Neural cell (in vitro differentiated cells): Measurements from ENCODE around the gene ZNF785. TPM values are rescaled to one million over a fixed set of nuclear protein-coding genes. Genes with fewer than 3 reads are reported as not detected.
A peak's percentile ranks its signal among the peaks of the same experiment; 100 is the strongest.
"Not testable (repeated sequence)": the region's sequence is repeated elsewhere in the genome, so short reads cannot be mapped to it uniquely, and the experiment has no call there.

Experiments
- H2AFZ ChIP-seq: fragments of 200-600, 300-800 bp; sonication (generic), shearing (Covaris generic); 2 replicates; pipeline ENCODE4 v1.6.0; 2014; ENCODE audit warnings: low read depth, mild to moderate bottlenecking, antibody characterized with exemption, low read length, moderate library complexity
- H3F3A ChIP-seq: fragments of 200-600 bp; shearing (Covaris generic); 2 replicates; pipeline ENCODE4 v1.6.1; 2016; ENCODE audit warnings: mild to moderate bottlenecking, moderate library complexity, mixed read lengths, antibody characterized with exemption, low read length; ENCODE audit not compliant: insufficient read depth, poor library complexity, severe bottlenecking
- H3K27ac ChIP-seq: fragments of 200-600, 300-800 bp; sonication (generic), shearing (Covaris generic); 2 replicates; pipeline ENCODE4 v1.5.1; 2014; ENCODE audit warnings: mild to moderate bottlenecking, low read length, moderate library complexity
- H3K27me3 ChIP-seq: fragments of 300-800, 200-600 bp; sonication (generic), shearing (Covaris generic); 2 replicates; pipeline ENCODE4 v1.6.0; 2014; ENCODE audit warnings: mild to moderate bottlenecking, low read depth, low read length, moderate library complexity; ENCODE audit not compliant: insufficient read depth
- H3K36me3 ChIP-seq: fragments of 300-800, 200-600 bp; sonication (generic), shearing (Covaris generic); 2 replicates; pipeline ENCODE4 v1.5.1; 2014; ENCODE audit warnings: mild to moderate bottlenecking, antibody characterized with exemption, low read length, moderate library complexity; ENCODE audit not compliant: insufficient read depth
- H3K4me2 ChIP-seq: fragments of 300-800, 200-600 bp; sonication (generic), shearing (Covaris generic); 2 replicates; pipeline ENCODE4 v1.6.0; 2014; ENCODE audit warnings: mild to moderate bottlenecking, low read length
- H3K4me3 ChIP-seq: fragments of 300-800, 200-600 bp; sonication (generic), shearing (Covaris generic); 2 replicates; pipeline ENCODE4 v1.5.1; 2014; ENCODE audit warnings: mild to moderate bottlenecking, low read length, moderate library complexity
- H3K79me2 ChIP-seq: fragments of 200-600 bp; shearing (Covaris generic); replicated peaks from 2 replicates; pipeline ENCODE4 v1.6.0; 2014; ENCODE audit warnings: mild to moderate bottlenecking, low read length, moderate library complexity; ENCODE audit not compliant: insufficient read depth
- H3K9ac ChIP-seq: fragments of 300-800, 200-600 bp; sonication (generic), shearing (Covaris generic); 2 replicates; pipeline ENCODE4 v1.6.1; 2016; ENCODE audit warnings: mild to moderate bottlenecking, low read length, mixed read lengths
- H3K9me2 ChIP-seq: fragments of 200-600 bp; shearing (Covaris generic); 2 replicates; pipeline ENCODE4 v1.6.1; 2016; ENCODE audit warnings: mild to moderate bottlenecking, low read length, mixed read lengths; ENCODE audit not compliant: insufficient read depth
- H3K9me3 ChIP-seq: fragments of 200-600, 300-800 bp; sonication (generic), shearing (Covaris generic); 2 replicates; pipeline ENCODE4 v1.6.1; 2016; ENCODE audit warnings: mild to moderate bottlenecking, mixed run types, low read length, moderate library complexity, mixed read lengths
- H4K20me1 ChIP-seq: fragments of 200-600 bp; shearing (Covaris generic); 2 replicates; pipeline ENCODE4 v1.6.1; 2016; ENCODE audit warnings: mild to moderate bottlenecking, mixed run types; ENCODE audit not compliant: insufficient read depth
- CTCF ChIP-seq: fragments of 450-650 bp; IDR thresholded peaks from 2 replicates; pipeline ENCODE4 v1.5.1; 2014; ENCODE audit warnings: antibody characterized with exemption, mild to moderate bottlenecking, moderate library complexity; ENCODE audit not compliant: poor library complexity, severe bottlenecking
- EP300 ChIP-seq: fragments of 450-650 bp; conservative IDR thresholded peaks from 2 replicates; pipeline ENCODE4 v1.6.1; 2014; ENCODE audit warnings: antibody characterized with exemption, mild to moderate bottlenecking, moderate library complexity; ENCODE audit not compliant: poor library complexity, severe bottlenecking
- EZH2 ChIP-seq: fragments of 200-600, 300-800 bp; shearing (Covaris generic), sonication (generic); IDR thresholded peaks from 2 replicates; pipeline ENCODE4 v1.6.1; 2014; ENCODE audit warnings: antibody characterized with exemption, low read length, borderline replicate concordance, mild to moderate bottlenecking; ENCODE audit not compliant: insufficient read depth, poor library complexity, severe bottlenecking
- MXI1 ChIP-seq: fragments of 450-650 bp; conservative IDR thresholded peaks from 2 replicates; pipeline ENCODE4 v1.6.1; 2014; ENCODE audit warnings: antibody characterized with exemption, mild to moderate bottlenecking; ENCODE audit not compliant: poor library complexity, severe bottlenecking
- POLR2AphosphoS5 ChIP-seq: IDR thresholded peaks from 2 replicates; pipeline ENCODE4 v1.6.1; 2012
- RAD21 ChIP-seq: fragments of 450-650 bp; conservative IDR thresholded peaks from 2 replicates; pipeline ENCODE4 v1.6.1; 2014; ENCODE audit warnings: antibody characterized with exemption, mild to moderate bottlenecking, moderate library complexity
- REST ChIP-seq: IDR thresholded peaks from 2 replicates; pipeline ENCODE4 v1.6.1; 2012; ENCODE audit warnings: borderline replicate concordance
- SMC3 ChIP-seq: fragments of 450-650 bp; conservative IDR thresholded peaks from 2 replicates; pipeline ENCODE4 v1.6.1; 2014; ENCODE audit warnings: antibody characterized with exemption, mild to moderate bottlenecking, moderate library complexity; ENCODE audit not compliant: poor library complexity
- TAF1 ChIP-seq: IDR thresholded peaks from 2 replicates; pipeline ENCODE4 v1.6.1; 2012; ENCODE audit warnings: low read depth
- polyA minus RNA-seq: library from RNA; depleted of rRNA, polyadenylated mRNA; stranded (reverse); fragments of >200 nt; gene quantifications from 2 replicates; pipeline ENCODE4 v1.2.3, GENCODE V29; 2014
- polyA plus RNA-seq: library from polyadenylated mRNA; depleted of rRNA; stranded (reverse); fragments of >200 nt; gene quantifications from 2 replicates; pipeline ENCODE4 v1.2.3, GENCODE V29; 2014

ZNF785 gene
- 26.4 and 44.1 TPM in 2 replicates for polyA plus RNA-seq
- polyA minus RNA-seq: 39.5 and 44.6 TPM in 2 replicates

- no peaks in the 10 kb centered on the region for H3K9me2 ChIP-seq
- peak within 1 kb of the TSS; percentile 89 for H3K27ac ChIP-seq
- H3K36me3 ChIP-seq: no peaks in the 10 kb centered on the region
- H4K20me1 ChIP-seq: no peaks in the 10 kb centered on the region
- H2AFZ ChIP-seq: peak within 1 kb of the TSS; percentile 78
- no peaks in the 10 kb centered on the region for H3K79me2 ChIP-seq
- no peaks in the 10 kb centered on the region for H3F3A ChIP-seq
- peak within 1 kb of the TSS; percentile 57 for H3K4me2 ChIP-seq
- peak within 1 kb of the TSS; percentile 88 for H3K9ac ChIP-seq
- no peaks in the 10 kb centered on the region for H3K9me3 ChIP-seq
- peak within 1 kb of the TSS; percentile 78 for H3K4me3 ChIP-seq
- no peaks in the 10 kb centered on the region for H3K27me3 ChIP-seq
- no peak for TF ChIP-seq REST
- TF ChIP-seq TAF1: peak; percentile 64
- peak; percentile 63 for TF ChIP-seq POLR2AphosphoS5
- peak; percentile 63 for TF ChIP-seq RAD21
- TF ChIP-seq EP300: peak; percentile 43
- peak; percentile 98 for TF ChIP-seq MXI1
- TF ChIP-seq SMC3: peak; percentile 65
- no peak for TF ChIP-seq EZH2
- TF ChIP-seq CTCF: peak; percentile 63
These were observed at the start of gene ZNF785 for GRCh38 chr16:30585400-30586191. Gene ZNF785 (minus strand): TSS chr16:30585697. CDS start chr16:30585611, 86 bp downstream.

GRCh38 chr16:30633526-30633925 is 48.0 kb upstream of the ZNF785 start:
- H3K9me3 ChIP-seq: no peaks in the 10 kb centered on the region
- no peaks in the 10 kb centered on the region for H4K20me1 ChIP-seq
- H3K9me2 ChIP-seq: no peaks in the 10 kb centered on the region
- peak overlapping the region; percentile 92 for H3K4me3 ChIP-seq
- H3K9ac ChIP-seq: peak overlapping the region; percentile 91
- peak overlapping the region; percentile 91 for H3K27ac ChIP-seq
- no peaks in the 10 kb centered on the region for H3K36me3 ChIP-seq
- no peaks in the 10 kb centered on the region for H3K27me3 ChIP-seq
- H3F3A ChIP-seq: peaks cover 4% of the 10 kb centered on the region
- no peak for TF ChIP-seq MXI1
- TF ChIP-seq EZH2: no peak
- TF ChIP-seq POLR2AphosphoS5: no peak
- TF ChIP-seq TAF1: no peak
- peak overlapping the region; percentile 80 for H2AFZ ChIP-seq
- H3K79me2 ChIP-seq: no peaks in the 10 kb centered on the region
- H3K4me2 ChIP-seq: peak overlapping the region; percentile 76

GRCh38 chr16:30632454-30632853 is 47.0 kb upstream of the ZNF785 start:
- H3K4me3 ChIP-seq, H4K20me1 ChIP-seq, H3K27me3 ChIP-seq, H3K79me2 ChIP-seq, H3F3A ChIP-seq, H3K9me3 ChIP-seq, H3K36me3 ChIP-seq, H3K27ac ChIP-seq, H2AFZ ChIP-seq, H3K4me2 ChIP-seq, H3K9ac ChIP-seq, H3K9me2 ChIP-seq: not testable (repeated sequence)
